HepG2 (cell line): Measurements from ENCODE around the gene TYMP. TPM values are rescaled to one million over a fixed set of nuclear protein-coding genes. Genes with fewer than 3 reads are reported as not detected.
A peak's percentile ranks its signal among the peaks of the same experiment; 100 is the strongest.

Experiments used
- ARHGAP35 ChIP-seq: sonication (generic); formaldehyde crosslinking; IDR thresholded peaks from 2 replicates; pipeline ENCODE4 v1.9.0; 2022; ENCODE audit warnings: mild to moderate bottlenecking, inconsistent platforms, moderate library complexity, missing genetic modification reagents, borderline replicate concordance
- ARNT2 ChIP-seq: sonication (generic); formaldehyde crosslinking; IDR thresholded peaks from 2 replicates; pipeline ENCODE4 v1.8.0; 2022; ENCODE audit warnings: mild to moderate bottlenecking, low read depth, missing genetic modification reagents, moderate library complexity
- ASH2L ChIP-seq: fragments of 300-600, 200-600 bp; sonication (generic); IDR thresholded peaks from 2 replicates; pipeline ENCODE4 v1.7.0; 2017; ENCODE audit warnings: low read depth, mild to moderate bottlenecking, moderate library complexity, mixed read lengths, low read length; ENCODE audit not compliant: insufficient read length
- DNMT3B ChIP-seq: conservative IDR thresholded peaks from 2 replicates; pipeline ENCODE4 v1.6.1; 2016; ENCODE audit warnings: missing biosample characterization, control low read depth
- EED ChIP-seq: sonication (generic); formaldehyde crosslinking; IDR thresholded peaks from 2 replicates; pipeline ENCODE4 v1.5.0; 2020; ENCODE audit warnings: mild to moderate bottlenecking, missing genetic modification reagents
- MED1 ChIP-seq: sonication (generic); formaldehyde crosslinking; IDR thresholded peaks from 2 replicates; pipeline ENCODE4 v1.4.0; 2020; ENCODE audit warnings: missing genetic modification reagents
- NCOA1 ChIP-seq: sonication (generic); formaldehyde crosslinking; IDR thresholded peaks from 2 replicates; pipeline ENCODE4 v1.9.0; 2021; ENCODE audit warnings: missing genetic modification reagents
- NR1H2 ChIP-seq: sonication (generic); formaldehyde crosslinking; IDR thresholded peaks from 2 replicates; pipeline ENCODE4 v1.8.1; 2022; ENCODE audit warnings: low read depth, missing genetic modification reagents, borderline replicate concordance
- PITX1 ChIP-seq: sonication (generic); formaldehyde crosslinking; IDR thresholded peaks from 2 replicates; pipeline ENCODE4 v1.5.1; 2020; ENCODE audit warnings: mild to moderate bottlenecking, missing genetic modification reagents
- PLRG1 ChIP-seq: fragments of 450-650 bp; conservative IDR thresholded peaks from 2 replicates; pipeline ENCODE4 v1.6.1; 2016
- RAD21 ChIP-seq: fragments of 450-650 bp; formaldehyde crosslinking; IDR thresholded peaks from 2 replicates; pipeline ENCODE4 v1.5.0; 2020; ENCODE audit warnings: mild to moderate bottlenecking
- RFX1 ChIP-seq: fragments of 450-650 bp; IDR thresholded peaks from 2 replicates; pipeline ENCODE4 v1.6.1; 2017
- SOX6 ChIP-seq, 2 experiments: fragments of 450-650 bp in 1 of 2; sonication (generic) in 1 of 2; formaldehyde crosslinking in 1 of 2; IDR thresholded peaks; 2 replicates each; pipeline versions ENCODE4 v1.4.0 to v1.6.1; 2017 to 2020; ENCODE audit warnings: antibody characterized with exemption in 1 of 2, mild to moderate bottlenecking in 1 of 2, missing genetic modification reagents in 1 of 2
- TCF7L2 ChIP-seq: IDR thresholded peaks from 2 replicates; pipeline ENCODE4 v1.6.1; 2011; ENCODE audit warnings: mild to moderate bottlenecking, low read depth, low read length, moderate library complexity
- WIZ ChIP-seq: sonication (generic); formaldehyde crosslinking; IDR thresholded peaks from 2 replicates; pipeline ENCODE4 v1.5.1; 2020; ENCODE audit warnings: mild to moderate bottlenecking, missing genetic modification reagents
- ZBTB3 ChIP-seq: sonication (generic); formaldehyde crosslinking; IDR thresholded peaks from 2 replicates; pipeline ENCODE4 v1.4.0; 2020; ENCODE audit warnings: low read depth, mild to moderate bottlenecking, moderate library complexity, missing genetic modification reagents, borderline replicate concordance
- ZC3H4 ChIP-seq: sonication (generic); formaldehyde crosslinking; IDR thresholded peaks from 2 replicates; pipeline ENCODE4 v1.4.0; 2020; ENCODE audit warnings: missing genetic modification reagents, borderline replicate concordance
- ZFX ChIP-seq: sonication (generic); formaldehyde crosslinking; IDR thresholded peaks from 2 replicates; pipeline ENCODE4 v1.4.0; 2020; ENCODE audit warnings: mild to moderate bottlenecking, low read depth, missing genetic modification reagents, moderate library complexity
- ZKSCAN1 ChIP-seq: fragments of 150-350 bp; IDR thresholded peaks from 2 replicates; pipeline ENCODE4 v1.6.1; 2014; ENCODE audit warnings: low read length
- ZKSCAN5 ChIP-seq: sonication (generic); formaldehyde crosslinking; IDR thresholded peaks from 2 replicates; pipeline ENCODE4 v1.5.1; 2020; ENCODE audit warnings: mild to moderate bottlenecking, missing genetic modification reagents
- ZNF350 ChIP-seq: sonication (generic); formaldehyde crosslinking; IDR thresholded peaks from 2 replicates; pipeline ENCODE4 v1.4.0; 2020; ENCODE audit warnings: mild to moderate bottlenecking, low read depth, missing genetic modification reagents, borderline replicate concordance
- ZNF652 ChIP-seq: IDR thresholded peaks from 2 replicates; pipeline ENCODE4 v1.6.1; 2016; ENCODE audit warnings: low read depth, borderline replicate concordance
- ZNF672 ChIP-seq: sonication (generic); formaldehyde crosslinking; IDR thresholded peaks from 2 replicates; pipeline ENCODE4 v1.8.1; 2022; ENCODE audit warnings: missing genetic modification reagents
- polyA plus RNA-seq, 8 experiments: library from polyadenylated mRNA; depleted of rRNA in 3 of 8; stranded (reverse) in 7 of 8; unstranded in 1 of 8; fragments of >200 nt; fragmentation: Illumina TruSeq in 4 of 8; extraction: Trizol in 4 of 8; gene quantifications; 2 replicates each; pipeline versions ENCODE4 v1.2.1 to v1.2.3, GENCODE V29; 2011 to 2016; ENCODE audit warnings: low read depth in 4 of 8, missing spikeins in 1 of 8, mixed read lengths in 1 of 8; ENCODE audit not compliant: insufficient read depth in 1 of 8
- total RNA-seq, 5 experiments: library from RNA; depleted of rRNA; stranded (reverse); fragments of >200 nt; fragmentation: Illumina TruSeq; extraction: Trizol; gene quantifications; 2 replicates each; pipeline ENCODE4 v1.2.3, GENCODE V29; 2016; ENCODE audit warnings: low read depth in 1 of 5
- TF ChIP-seq, protein P1 (sequence below): sonication (generic); formaldehyde crosslinking; IDR thresholded peaks from 2 replicates; pipeline ENCODE4 v1.4.0; 2020; ENCODE audit warnings: missing genetic modification reagents, mild to moderate bottlenecking, borderline replicate concordance
- TF ChIP-seq, protein P2 (sequence below): sonication (generic); formaldehyde crosslinking; IDR thresholded peaks from 2 replicates; pipeline ENCODE4 v1.4.0; 2020; ENCODE audit warnings: low read depth, mild to moderate bottlenecking, missing genetic modification reagents
- TF ChIP-seq, protein P3 (sequence below): sonication (generic); formaldehyde crosslinking; IDR thresholded peaks from 2 replicates; pipeline ENCODE4 v1.5.0; 2020; ENCODE audit warnings: missing genetic modification reagents, mild to moderate bottlenecking, borderline replicate concordance

TYMP gene
- total and polyA plus RNA-seq, 2 of the 13 experiments (the other 11 are each of a cell fraction or from before 2014, with no cell fraction given): 3.9 to 4.3 TPM

DNA sequence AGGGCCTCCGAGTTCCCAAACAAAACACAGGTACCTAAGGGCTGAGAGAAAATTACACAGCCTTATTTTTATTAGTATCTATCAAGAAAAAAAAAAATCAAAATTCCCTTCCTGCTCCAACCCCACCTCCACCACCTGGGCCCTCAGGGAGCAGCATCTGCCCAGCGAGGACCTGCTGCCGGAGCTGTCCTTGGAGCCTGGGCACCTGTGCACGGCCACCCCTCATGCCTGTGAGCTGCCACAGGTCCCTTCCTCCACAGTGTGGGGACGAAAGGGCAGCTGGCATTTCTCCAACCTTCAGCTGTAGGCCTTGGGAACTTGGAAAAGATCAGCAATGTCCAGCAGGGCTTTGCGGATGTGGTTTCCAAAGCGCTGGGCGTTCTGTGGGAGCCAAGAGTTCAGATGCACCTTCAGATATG lies 39.2 kb upstream of the TYMP start (continued):
- TF ChIP-seq, protein P1, sequence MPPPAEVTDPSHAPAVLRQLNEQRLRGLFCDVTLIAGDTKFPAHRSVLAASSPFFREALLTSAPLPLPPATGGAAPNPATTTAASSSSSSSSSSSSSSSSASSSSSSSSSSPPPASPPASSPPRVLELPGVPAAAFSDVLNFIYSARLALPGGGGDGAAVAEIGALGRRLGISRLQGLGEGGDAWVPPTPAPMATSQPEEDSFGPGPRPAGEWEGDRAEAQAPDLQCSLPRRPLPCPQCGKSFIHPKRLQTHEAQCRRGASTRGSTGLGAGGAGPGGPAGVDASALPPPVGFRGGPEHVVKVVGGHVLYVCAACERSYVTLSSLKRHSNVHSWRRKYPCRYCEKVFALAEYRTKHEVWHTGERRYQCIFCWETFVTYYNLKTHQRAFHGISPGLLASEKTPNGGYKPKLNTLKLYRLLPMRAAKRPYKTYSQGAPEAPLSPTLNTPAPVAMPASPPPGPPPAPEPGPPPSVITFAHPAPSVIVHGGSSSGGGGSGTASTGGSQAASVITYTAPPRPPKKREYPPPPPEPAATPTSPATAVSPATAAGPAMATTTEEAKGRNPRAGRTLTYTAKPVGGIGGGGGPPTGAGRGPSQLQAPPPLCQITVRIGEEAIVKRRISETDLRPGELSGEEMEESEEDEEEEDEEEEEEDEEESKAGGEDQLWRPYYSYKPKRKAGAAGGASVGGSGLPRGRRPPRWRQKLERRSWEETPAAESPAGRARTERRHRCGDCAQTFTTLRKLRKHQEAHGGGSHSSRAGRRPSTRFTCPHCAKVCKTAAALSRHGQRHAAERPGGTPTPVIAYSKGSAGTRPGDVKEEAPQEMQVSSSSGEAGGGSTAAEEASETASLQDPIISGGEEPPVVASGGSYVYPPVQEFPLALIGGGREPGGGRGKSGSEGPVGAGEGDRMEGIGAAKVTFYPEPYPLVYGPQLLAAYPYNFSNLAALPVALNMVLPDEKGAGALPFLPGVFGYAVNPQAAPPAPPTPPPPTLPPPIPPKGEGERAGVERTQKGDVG (CRISPR knock-in tag): no peak
- no peak for TF ChIP-seq ZNF652 (CRISPR knock-in tag)
- TF ChIP-seq ASH2L: peak; percentile 67
- no peak for TF ChIP-seq ZC3H4 (CRISPR knock-in tag)
- TF ChIP-seq ZNF350 (CRISPR knock-in tag): no peak; the same call in 1 of the 2 replicates
- TF ChIP-seq ARHGAP35: no peak
- TF ChIP-seq RFX1: no peak
- TF ChIP-seq TCF7L2: no peak
- no peak for TF ChIP-seq EED
- TF ChIP-seq NCOA1 (CRISPR knock-in tag): no peak
- TF ChIP-seq ZKSCAN5 (CRISPR knock-in tag): no peak
- TF ChIP-seq WIZ (CRISPR knock-in tag): no peak
- TF ChIP-seq ZBTB3 (CRISPR knock-in tag): no peak
- no peak for TF ChIP-seq ZNF672 (CRISPR knock-in tag)
- TF ChIP-seq NR1H2: no peak
- TF ChIP-seq DNMT3B (CRISPR knock-in tag): no peak
- TF ChIP-seq MED1 (CRISPR knock-in tag): peak; percentile 64; the same call in 1 of the 2 replicates
- no peak for TF ChIP-seq PLRG1
- no peak for TF ChIP-seq RAD21 (CRISPR knock-in tag)
- TF ChIP-seq, protein P2, sequence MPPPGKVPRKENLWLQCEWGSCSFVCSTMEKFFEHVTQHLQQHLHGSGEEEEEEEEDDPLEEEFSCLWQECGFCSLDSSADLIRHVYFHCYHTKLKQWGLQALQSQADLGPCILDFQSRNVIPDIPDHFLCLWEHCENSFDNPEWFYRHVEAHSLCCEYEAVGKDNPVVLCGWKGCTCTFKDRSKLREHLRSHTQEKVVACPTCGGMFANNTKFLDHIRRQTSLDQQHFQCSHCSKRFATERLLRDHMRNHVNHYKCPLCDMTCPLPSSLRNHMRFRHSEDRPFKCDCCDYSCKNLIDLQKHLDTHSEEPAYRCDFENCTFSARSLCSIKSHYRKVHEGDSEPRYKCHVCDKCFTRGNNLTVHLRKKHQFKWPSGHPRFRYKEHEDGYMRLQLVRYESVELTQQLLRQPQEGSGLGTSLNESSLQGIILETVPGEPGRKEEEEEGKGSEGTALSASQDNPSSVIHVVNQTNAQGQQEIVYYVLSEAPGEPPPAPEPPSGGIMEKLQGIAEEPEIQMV: no peak
- no peak for TF ChIP-seq SOX6 (IDR thresholded peaks at IDR 0.05)
- peak; percentile 51 for TF ChIP-seq SOX6 (CRISPR knock-in tag; IDR thresholded peaks at IDR 0.05)
- no peak for TF ChIP-seq PITX1 (CRISPR knock-in tag)
- no peak for TF ChIP-seq ZKSCAN1
- TF ChIP-seq, protein P3, sequence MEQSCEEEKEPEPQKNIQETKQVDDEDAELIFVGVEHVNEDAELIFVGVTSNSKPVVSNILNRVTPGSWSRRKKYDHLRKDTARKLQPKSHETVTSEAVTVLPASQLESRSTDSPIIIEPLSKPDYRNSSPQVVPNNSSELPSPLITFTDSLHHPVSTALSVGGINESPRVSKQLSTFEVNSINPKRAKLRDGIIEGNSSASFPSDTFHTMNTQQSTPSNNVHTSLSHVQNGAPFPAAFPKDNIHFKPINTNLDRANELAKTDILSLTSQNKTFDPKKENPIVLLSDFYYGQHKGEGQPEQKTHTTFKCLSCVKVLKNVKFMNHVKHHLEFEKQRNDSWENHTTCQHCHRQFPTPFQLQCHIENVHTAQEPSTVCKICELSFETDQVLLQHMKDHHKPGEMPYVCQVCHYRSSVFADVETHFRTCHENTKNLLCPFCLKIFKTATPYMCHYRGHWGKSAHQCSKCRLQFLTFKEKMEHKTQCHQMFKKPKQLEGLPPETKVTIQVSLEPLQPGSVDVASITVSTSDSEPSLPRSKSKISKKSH: no peak
- 0 out of 2 replicates have a peak, but pooled peaks have one; percentile 29 for TF ChIP-seq ARNT2 (CRISPR knock-in tag)
- TF ChIP-seq ZFX: peak; percentile 77
